Esophagus muscularis mucosa (tissue), 4 donors: ENCODE data around the gene BST1. TPM values are rescaled to one million over a fixed set of nuclear protein-coding genes. Genes with fewer than 3 reads are reported as not detected.
A peak's percentile ranks its signal among the peaks of the same experiment; 100 is the strongest.

ENCODE experiments used
- DNase-seq: peaks from one replicate; pipeline ENCODE4 v3.0.0-alpha.2; 2017; ENCODE audit errors: extremely low spot score
- H3K27ac ChIP-seq, 4 donors: fragments of 200-600 bp; sonication (generic); replicated peaks in 1 of 4; 1 replicate in 3 of 4; 2 replicates in 1 of 4; pipeline ENCODE4 v1.5.1; 2016 to 2019; ENCODE audit warnings: mild to moderate bottlenecking in 1 of 4
- H3K27me3 ChIP-seq, 4 donors: fragments of 200-600 bp; sonication (generic); one replicate each; pipeline versions ENCODE4 v1.5.1 to v1.6.0; 2016 to 2019
- H3K36me3 ChIP-seq, 4 donors: fragments of 200-600 bp; sonication (generic); one replicate each; pipeline ENCODE4 v1.5.1; 2016 to 2019
- H3K4me1 ChIP-seq, 4 donors: fragments of 200-600 bp; sonication (generic); one replicate each; pipeline ENCODE4 v1.5.1; 2016 to 2019
- H3K4me3 ChIP-seq, 4 donors: fragments of 200-600 bp; sonication (generic); 1 replicate in 2 of 4; 2 replicates in 2 of 4; pipeline ENCODE4 v1.5.1; 2016 to 2019; ENCODE audit warnings: mild to moderate bottlenecking in 4 of 4, moderate library complexity in 1 of 4
- H3K9me3 ChIP-seq, 4 donors: fragments of 200-600 bp; sonication (generic); 1 replicate in 3 of 4; 2 replicates in 1 of 4; pipeline ENCODE4 v1.5.1; 2016 to 2019
- CTCF ChIP-seq, 3 experiments: fragments of 200-600 bp in 2 of 3; fragments of 450-650 bp in 1 of 3; sonication (generic) in 2 of 3; IDR thresholded peaks; one replicate each; pipeline ENCODE4 v1.5.1; 2017 to 2019; ENCODE audit warnings: antibody characterized with exemption in 3 of 3, mild to moderate bottlenecking in 2 of 3, moderate library complexity in 1 of 3
- EP300 ChIP-seq: sonication (generic); formaldehyde crosslinking; IDR thresholded peaks from one replicate; pipeline ENCODE4 v1.6.1; 2017; ENCODE audit warnings: antibody characterized with exemption
- POLR2A ChIP-seq: fragments of 450-650 bp; IDR thresholded peaks from one replicate; pipeline ENCODE4 v1.6.1; 2017; ENCODE audit warnings: antibody characterized with exemption, moderate library complexity, mild to moderate bottlenecking, low read depth
- POLR2AphosphoS5 ChIP-seq, 2 donors: sonication (generic); formaldehyde crosslinking; IDR thresholded peaks; one replicate each; pipeline ENCODE4 v1.6.1; 2017; ENCODE audit warnings: antibody characterized with exemption in 2 of 2
- WGBS: methylation state at CpG from one replicate; pipeline ENCODE4 v1.1.5; 2018; 5-methylcytosine and 5-hydroxymethylcytosine counted together
- intact Hi-C: fragments of 100-400 bp; cut with DNase I; formaldehyde crosslinking; loops from one replicate; pipeline ENCODE4 v1.15.1; 2023
- total RNA-seq, 4 donors: library from RNA; depleted of rRNA; stranded (reverse); fragments of >200 nt; gene quantifications; one replicate each; pipeline versions ENCODE4 v1.1.0 to v1.2.1, GENCODE V29; 2016

Gene BST1
- total RNA-seq: 1 to 10 TPM; 2.5 to 6.0 (median 4.3) TPM

DNA sequence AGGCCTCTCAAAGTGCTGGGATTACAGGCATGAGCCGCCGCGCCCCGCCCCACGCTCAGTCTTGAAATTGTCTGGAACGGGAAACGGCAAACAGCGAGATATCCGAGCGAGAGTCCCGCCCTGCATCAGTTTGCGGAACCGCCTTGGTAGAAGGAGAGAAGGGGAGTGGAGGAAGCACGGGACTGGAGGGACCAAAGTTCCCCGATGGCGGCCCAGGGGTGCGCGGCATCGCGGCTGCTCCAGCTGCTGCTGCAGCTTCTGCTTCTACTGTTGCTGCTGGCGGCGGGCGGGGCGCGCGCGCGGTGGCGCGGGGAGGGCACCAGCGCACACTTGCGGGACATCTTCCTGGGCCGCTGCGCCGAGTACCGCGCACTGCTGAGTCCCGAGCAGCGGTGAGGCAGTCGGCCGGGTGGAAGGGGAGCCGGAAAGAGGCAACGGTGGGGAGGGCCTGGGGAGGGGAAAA lies at the start of gene BST1:
Gene BST1, plus strand, starts transcription at position 125 of the 463 bp plus-strand sequence. Its CDS starts 80 bp downstream, at position 205.
- Histone ChIP-seq H3K27ac (peak within 1 kb of the TSS; percentile 41 to 63 (median 47)), H3K27me3 (no peaks in the 10 kb centered on the region), H3K4me3 (peak within 1 kb of the TSS; percentile 55 to 74 (median 60)), H3K36me3 (no peaks in the 10 kb centered on the region), H3K9me3 (no peaks in the 10 kb centered on the region), H3K4me1 (peaks cover 9 to 14% (median 13%) of the 10 kb centered on the region in 4 donors)
- intact Hi-C loops: no loop called here
- TF ChIP-seq POLR2AphosphoS5 (IDR thresholded peaks at IDR 0.05): peak; percentile 28 to 41
- no peak for TF ChIP-seq CTCF (IDR thresholded peaks at IDR 0.05)
- 4% methylated on average over 38 of the region's 43 CpGs for WGBS
- peak; percentile 95 for DNase-seq

DNA sequence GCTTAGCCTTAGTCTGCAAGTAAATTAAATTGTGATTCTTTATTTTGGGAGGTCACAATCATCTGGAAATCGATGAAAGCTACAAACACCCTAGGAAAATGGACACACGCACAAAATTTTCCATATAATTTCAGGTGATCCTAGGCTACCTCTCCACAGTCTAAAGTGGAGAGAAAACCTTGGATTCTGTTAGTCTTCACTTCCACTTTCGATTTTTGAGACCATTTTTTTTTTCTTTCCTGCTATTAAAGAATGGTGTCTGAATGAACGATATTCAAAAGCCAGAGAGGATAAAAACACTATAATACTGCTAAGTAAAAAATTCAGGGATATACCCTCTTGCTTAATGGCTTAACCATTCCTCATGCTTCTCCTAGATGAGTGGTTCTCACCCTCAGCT lies 49.4 kb upstream of the BST1 start:
- Histone ChIP-seq H3K4me1 (peaks cover 47 to 68% (median 66%) of the 10 kb centered on the region in 4 donors), H3K27me3 (no peaks in the 10 kb centered on the region), H3K9me3 (no peaks in the 10 kb centered on the region), H3K27ac (peak overlapping the region; percentile 95 to 99 (median 98)), H3K36me3 (no peaks in the 10 kb centered on the region), H3K4me3 (peak overlapping the region; percentile 77 to 89 (median 88))
- DNase-seq: no peak
- intact Hi-C loops: loop anchor here (10.0 kb wide), 1 partner anchor 649 kb away; the partner anchor contains the start of gene CPEB2
- WGBS: 13% methylated on average over 4 of the region's 4 CpGs
- no peak for TF ChIP-seq POLR2A
- TF ChIP-seq EP300: no peak
- TF ChIP-seq CTCF (IDR thresholded peaks at IDR 0.05): no peak
- TF ChIP-seq POLR2AphosphoS5 (IDR thresholded peaks at IDR 0.05): no peak

GRCh38 chr4:15653864-15654592 lies 48.8 kb upstream of the BST1 start:
- intact Hi-C loops: loop anchor here (10.0 kb wide), 1 partner anchor 649 kb away; the partner anchor contains the start of gene CPEB2
- H3K4me1 ChIP-seq: peaks cover 45 to 61% (median 60%) of the 10 kb centered on the region in 4 donors
- no peak for DNase-seq
- no peaks in the 10 kb centered on the region for H3K27me3 ChIP-seq
- H3K9me3 ChIP-seq: no peaks in the 10 kb centered on the region
- H3K4me3 ChIP-seq: peak overlapping the region; percentile 77 to 89 (median 88)
- no peaks in the 10 kb centered on the region for H3K36me3 ChIP-seq
- peak overlapping the region; percentile 95 to 99 (median 98) for H3K27ac ChIP-seq
- WGBS: 2% methylated on average over 7 of the region's 7 CpGs
- TF ChIP-seq CTCF (IDR thresholded peaks at IDR 0.05) (no peak), EP300 (no peak), POLR2A (no peak)

DNA sequence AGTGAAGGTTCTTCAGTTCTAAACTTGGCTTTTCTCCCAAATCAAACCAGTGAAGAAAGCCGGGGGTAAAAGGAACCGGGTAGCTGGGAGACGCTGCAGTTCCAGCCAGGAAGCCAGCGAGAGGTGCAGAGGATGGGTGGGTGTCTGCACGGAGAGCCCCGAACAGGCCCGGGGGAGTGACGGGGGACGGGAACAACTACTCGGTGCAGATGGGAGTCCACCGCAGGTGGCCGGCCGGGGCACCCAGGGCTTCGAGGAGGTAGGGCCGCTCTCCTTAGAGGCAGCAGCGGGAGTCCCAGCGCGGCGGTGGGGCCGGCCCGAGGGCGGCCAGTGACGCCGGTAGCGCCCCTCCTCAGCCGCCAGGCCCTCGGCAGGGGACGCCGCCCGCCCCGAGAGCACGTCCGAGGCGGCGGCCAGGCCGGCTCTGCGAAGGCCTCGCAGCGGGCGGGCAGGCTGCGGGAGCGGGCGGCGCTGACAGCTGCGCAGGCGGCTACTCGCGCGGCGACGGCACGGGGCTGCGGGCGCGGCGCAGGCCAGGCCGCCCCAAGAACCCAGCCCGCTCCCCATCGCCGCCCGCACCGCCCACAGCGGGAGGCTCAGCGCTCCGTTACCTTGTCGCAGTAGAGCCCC lies 48.2 kb upstream of the BST1 start:
- Histone ChIP-seq H3K4me3 (peak overlapping the region; percentile 77 to 89 (median 88)), H3K9me3 (no peaks in the 10 kb centered on the region), H3K36me3 (no peaks in the 10 kb centered on the region), H3K4me1 (peaks cover 42 to 55% (median 54%) of the 10 kb centered on the region in 4 donors), H3K27ac (peak overlapping the region; percentile 95 to 99 (median 98)), H3K27me3 (no peaks in the 10 kb centered on the region)
- WGBS: 0% methylated on average over 10 of the region's 66 CpGs
- no peak for DNase-seq
- peak in 1 of 2 donors; percentile 38 for TF ChIP-seq POLR2AphosphoS5 (IDR thresholded peaks at IDR 0.05)
- TF ChIP-seq EP300: no peak
- no peak for TF ChIP-seq CTCF (IDR thresholded peaks at IDR 0.05)
- TF ChIP-seq POLR2A: no peak
- intact Hi-C loops: loop anchor here (10.0 kb wide), 1 partner anchor 650 kb away; the partner anchor contains the start of gene CPEB2
